ENCODE measurements around the gene PTCD1. TPM values are rescaled to one million over a fixed set of nuclear protein-coding genes. Genes with fewer than 3 reads are reported as not detected.

Gene PTCD1
- total and polyA plus RNA-seq, 3 donors from 2014 or later = 6.1 to 14.4 (median 13.6) TPM

- H3K4me1 ChIP-seq = peaks cover 4% of the 10 kb centered on the region
- H3K36me3 ChIP-seq (ENCODE audit: low read depth, missing control alignments) = no peaks in the 10 kb centered on the region
- intact Hi-C loops (cut with DNase I; ENCODE audit: low total_unique reads) = no loop called here
- no peak overlapping the region for H3K27ac ChIP-seq
- H3K27me3 ChIP-seq = no peaks in the 10 kb centered on the region
- WGBS, 2 donors = 80 to 86% methylated on average over 12 to 18 of the region's 18 CpGs
- H3K9me3 ChIP-seq = no peaks in the 10 kb centered on the region
- no peak overlapping the region for H3K4me3 ChIP-seq
- no peak for DNase-seq
- TF ChIP-seq CTCF (IDR thresholded peaks at IDR 0.05) = no peak
- no peak for TF ChIP-seq POLR2A (IDR thresholded peaks at IDR 0.05)
Observed at GRCh38 chr7:99397297-99397983, 41.2 kb downstream of the PTCD1 start.

- intact Hi-C loops (cut with DNase I; ENCODE audit: low total_unique reads) = no loop called here
Observed at GRCh38 chr7:99396418-99397296, 41.9 kb downstream of the PTCD1 start.

GRCh38 chr7:99395616-99396327 is 42.8 kb downstream of the PTCD1 start:
- intact Hi-C loops (cut with DNase I; ENCODE audit: low total_unique reads) = no loop called here
- H3K36me3 ChIP-seq (ENCODE audit: low read depth, missing control alignments) = no peaks in the 10 kb centered on the region
- H3K27me3 ChIP-seq = no peaks in the 10 kb centered on the region
- H3K9me3 ChIP-seq = no peaks in the 10 kb centered on the region
- H3K27ac ChIP-seq = no peak overlapping the region
- H3K4me1 ChIP-seq = peaks cover 4% of the 10 kb centered on the region
- TF ChIP-seq POLR2A (IDR thresholded peaks at IDR 0.05) = no peak
- no peak for TF ChIP-seq CTCF (IDR thresholded peaks at IDR 0.05)
- no peak for DNase-seq
- WGBS, 2 donors = 81% methylated on average over 14 of the region's 14 CpGs
- no peak overlapping the region for H3K4me3 ChIP-seq

More at GRCh38 chr7:99396418-99397296, 41.9 kb downstream of the PTCD1 start:
- Histone ChIP-seq H3K4me1 (peaks cover 4% of the 10 kb centered on the region), H3K27me3 (no peaks in the 10 kb centered on the region), H3K9me3 (no peaks in the 10 kb centered on the region), H3K27ac (no peak overlapping the region), H3K36me3 (ENCODE audit: low read depth, missing control alignments) (no peaks in the 10 kb centered on the region), H3K4me3 (no peak overlapping the region)
- TF ChIP-seq CTCF (IDR thresholded peaks at IDR 0.05) = no peak
- WGBS, 2 donors = 64 to 65% methylated on average over 11 to 21 of the region's 21 CpGs
- DNase-seq = no peak

- Histone ChIP-seq H3K9me3 (no peaks in the 10 kb centered on the region), H3K36me3 (ENCODE audit: low read depth, missing control alignments) (no peaks in the 10 kb centered on the region), H3K4me1 (peaks cover 4% of the 10 kb centered on the region), H3K27ac (no peak overlapping the region), H3K27me3 (no peaks in the 10 kb centered on the region), H3K4me3 (no peak overlapping the region)
- DNase-seq = no peak
- TF ChIP-seq POLR2A (IDR thresholded peaks at IDR 0.05) (no peak), CTCF (IDR thresholded peaks at IDR 0.05) (no peak)
- intact Hi-C loops (cut with DNase I; ENCODE audit: low total_unique reads) = no loop called here
- 71 to 79% methylated on average over 2 to 4 of the region's 4 CpGs for WGBS, 2 donors
Observed at GRCh38 chr7:99394188-99394502, 44.5 kb downstream of the PTCD1 start.

All from testis (tissue), 3 donors.